ENCODE measurements around the gene EXOC8.
"Not testable (repeated sequence)": the region's sequence is repeated elsewhere in the genome, so short reads cannot be mapped to it uniquely, and the experiment has no call there.

EXOC8 gene

GRCh38 chr1:231351816-231352215 is 14.2 kb upstream of the EXOC8 start:
- no peak for DNase-seq

GRCh38 chr1:231348856-231349255 is 11.2 kb upstream of the EXOC8 start:
- DNase-seq = not testable (repeated sequence)

- DNase-seq = no peak
Measured at GRCh38 chr1:231348442-231348841, 10.8 kb upstream of the EXOC8 start.

- no peak for DNase-seq
Measured at GRCh38 chr1:231347961-231348360, 10.3 kb upstream of the EXOC8 start.

- DNase-seq = no peak
Measured at GRCh38 chr1:231340328-231341013, 2.8 kb upstream of the EXOC8 start.

GRCh38 chr1:231338270-231339128 is 847 bp upstream of the EXOC8 start, which contains the start of gene SPRTN:
SPRTN (plus strand) TSS chr1:231338293; CDS start chr1:231338384, 91 bp downstream.
- DNase-seq = no peak

- DNase-seq = no peak
Measured at GRCh38 chr1:231337043-231337471, 595 bp downstream of the EXOC8 start.

- no peak for DNase-seq
Measured at GRCh38 chr1:231335663-231336602, 1.7 kb downstream of the EXOC8 start.

- no peak for DNase-seq
Measured at GRCh38 chr1:231334952-231335351, 2.7 kb downstream of the EXOC8 start.

- DNase-seq = no peak
Measured at GRCh38 chr1:231334079-231334666, 3.5 kb downstream of the EXOC8 start.

GRCh38 chr1:231332761-231333160 is 4.9 kb downstream of the EXOC8 start:
- no peak for DNase-seq

- no peak for DNase-seq
Measured at GRCh38 chr1:231329483-231329882, 8.2 kb downstream of the EXOC8 start.

- DNase-seq = no peak
Measured at GRCh38 chr1:231327617-231328016, 10.0 kb downstream of the EXOC8 start.

GRCh38 chr1:231326248-231326647 is 11.4 kb downstream of the EXOC8 start:
- no peak for DNase-seq

GRCh38 chr1:231324660-231325059 is 13.0 kb downstream of the EXOC8 start:
- DNase-seq = no peak

GRCh38 chr1:231322880-231323530 is 14.6 kb downstream of the EXOC8 start:
- DNase-seq = no peak

- DNase-seq = no peak
Measured at GRCh38 chr1:231319080-231319479, 18.6 kb downstream of the EXOC8 start.

- DNase-seq = no peak
Measured at GRCh38 chr1:231318568-231318967, 19.1 kb downstream of the EXOC8 start.

- no peak for DNase-seq
Measured at GRCh38 chr1:231318015-231318355, 19.7 kb downstream of the EXOC8 start.

GRCh38 chr1:231317306-231318014 is 20.2 kb downstream of the EXOC8 start:
- peak; percentile 7 for DNase-seq

GRCh38 chr1:231315887-231316286 is 21.8 kb downstream of the EXOC8 start:
- peak; percentile 66 for DNase-seq
